ENCODE data around the gene SPRING1.
A peak's percentile ranks its signal among the peaks of the same experiment; 100 is the strongest.

SPRING1 gene

DNA sequence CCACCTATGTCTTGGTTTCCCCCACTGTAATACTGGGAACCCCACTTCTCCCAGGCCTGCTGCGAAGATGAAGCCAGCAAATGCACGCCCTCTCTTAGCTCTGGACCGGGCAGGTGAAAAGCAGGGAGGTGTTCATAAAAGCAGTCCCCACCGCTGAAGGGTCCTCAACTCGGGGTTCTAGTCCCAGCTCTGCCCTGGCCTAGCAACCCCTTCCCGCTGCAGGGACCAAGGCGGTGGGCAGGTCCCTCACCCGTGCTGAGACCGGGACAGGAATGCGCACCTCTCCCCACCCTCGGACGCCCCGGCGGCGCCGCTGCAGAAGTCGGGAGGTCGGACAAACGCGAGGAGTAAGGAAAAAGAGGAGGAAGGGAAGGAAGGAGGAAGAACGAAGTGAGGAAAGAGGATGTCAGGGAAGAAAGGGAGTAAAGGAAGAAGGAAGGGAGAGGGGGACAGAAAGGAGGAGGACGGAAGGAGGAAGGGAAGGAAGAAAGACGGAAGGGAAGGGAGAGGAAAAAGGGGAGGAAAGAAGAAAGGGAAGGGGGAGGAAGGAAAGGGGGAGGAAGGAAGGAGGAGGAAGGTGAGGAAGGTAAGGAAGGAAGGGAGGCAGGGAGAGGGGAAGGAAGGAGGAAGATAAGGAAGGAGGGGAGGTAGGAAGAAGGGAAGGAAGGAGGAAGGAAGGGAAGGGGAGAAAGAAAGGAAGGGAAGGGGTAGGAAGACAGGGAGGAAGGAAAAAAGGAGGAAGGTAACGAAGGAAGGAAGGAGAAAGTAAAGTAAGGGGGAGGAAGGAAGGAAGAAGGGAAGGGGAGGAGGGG, 701 bp downstream of the SPRING1 start:
- DNase-seq, result no peak

DNA sequence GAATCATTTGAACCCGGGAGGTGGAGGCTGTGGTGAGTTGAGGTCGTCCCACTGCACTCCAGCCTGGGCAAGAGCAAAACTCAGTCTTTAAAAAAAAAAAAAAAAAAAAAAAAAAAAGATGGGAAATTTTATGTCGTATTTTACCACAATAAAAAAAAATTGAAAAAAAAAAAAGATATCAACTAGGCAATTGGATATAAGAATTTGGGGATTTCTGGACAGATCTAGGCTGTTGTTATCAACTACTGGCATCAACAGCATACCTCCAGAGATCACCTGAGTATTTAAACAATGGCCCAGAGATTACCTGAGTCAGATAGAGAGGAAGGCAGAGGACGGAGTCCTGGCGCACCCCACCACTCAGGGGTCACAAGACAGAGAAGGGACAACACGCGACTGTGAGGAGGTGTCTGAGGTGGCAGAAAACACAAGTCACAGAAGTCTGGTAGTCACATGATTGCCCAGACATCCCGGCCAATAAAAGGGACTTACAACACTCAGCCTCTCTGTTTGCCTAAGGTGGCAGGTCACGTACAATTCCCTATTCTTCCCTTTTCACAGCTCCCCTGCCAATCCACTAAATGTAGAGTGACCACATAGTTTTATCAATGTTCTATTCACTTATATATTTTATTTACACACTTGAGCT, 1.8 kb downstream of the SPRING1 start:
- no peak for DNase-seq

- no peak for DNase-seq
These were observed 2.8 kb downstream of the SPRING1 start for GRCh38 chr12:116735084-116735483.

- DNase-seq, result no peak
These were observed 3.6 kb downstream of the SPRING1 start for GRCh38 chr12:116734156-116734768.

DNA sequence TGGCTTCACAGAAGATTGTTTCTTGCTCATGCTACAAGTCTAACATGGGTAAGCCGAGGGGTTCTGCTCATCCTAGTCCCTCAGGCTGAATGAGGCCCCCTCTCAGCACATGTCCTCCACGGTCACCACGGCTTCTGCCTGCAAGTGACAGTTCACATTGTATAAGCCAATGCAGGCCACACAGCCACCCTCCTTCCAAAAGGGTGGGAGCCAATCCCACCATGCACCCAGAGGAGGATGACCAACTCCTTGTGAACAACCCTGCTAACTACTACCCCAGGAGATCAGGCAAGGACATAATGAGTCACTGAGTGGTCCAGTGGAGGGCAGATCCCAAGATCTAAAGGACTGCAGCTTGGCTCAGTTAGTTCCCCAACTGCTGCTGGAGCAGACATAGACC, 6.1 kb downstream of the SPRING1 start:
- DNase-seq, result no peak

DNA sequence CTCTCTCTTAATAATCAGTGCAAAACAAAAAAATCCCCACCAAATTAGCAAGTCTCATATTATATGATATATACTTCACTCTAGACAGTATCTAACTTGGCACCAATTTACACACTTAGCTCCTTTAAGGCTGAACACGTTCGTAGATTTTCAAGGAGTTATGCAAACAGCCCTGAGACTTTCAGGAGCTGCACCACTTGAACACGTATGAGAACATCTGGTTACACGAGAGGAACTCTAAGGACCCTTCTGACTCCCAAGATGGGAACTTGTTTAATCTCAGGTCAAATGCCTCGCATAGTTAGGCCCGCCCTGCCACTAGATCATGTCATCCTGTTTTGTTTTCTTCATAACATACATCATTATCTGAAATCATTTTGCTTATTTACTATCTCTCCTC, 10.0 kb downstream of the SPRING1 start:
- no peak for DNase-seq

DNA sequence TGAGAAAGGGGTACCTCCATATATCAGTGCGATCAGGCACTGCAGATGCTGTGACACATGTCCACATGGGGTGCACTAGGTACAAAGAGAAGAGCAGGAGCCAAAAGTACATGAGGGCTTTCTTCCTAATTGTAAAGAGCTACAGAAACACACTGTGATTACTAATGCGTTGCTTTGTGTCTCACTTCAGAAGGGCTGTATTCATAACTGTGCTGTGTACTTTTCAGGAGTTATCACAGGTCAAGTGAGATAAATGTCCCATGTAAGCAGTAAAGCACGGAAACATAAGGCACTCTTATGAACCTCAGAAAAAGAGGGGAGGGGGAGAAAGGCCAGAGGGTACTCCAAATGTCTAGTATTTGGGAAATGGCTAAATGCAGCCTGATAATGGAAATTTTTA, 10.6 kb downstream of the SPRING1 start:
- no peak for DNase-seq

DNA sequence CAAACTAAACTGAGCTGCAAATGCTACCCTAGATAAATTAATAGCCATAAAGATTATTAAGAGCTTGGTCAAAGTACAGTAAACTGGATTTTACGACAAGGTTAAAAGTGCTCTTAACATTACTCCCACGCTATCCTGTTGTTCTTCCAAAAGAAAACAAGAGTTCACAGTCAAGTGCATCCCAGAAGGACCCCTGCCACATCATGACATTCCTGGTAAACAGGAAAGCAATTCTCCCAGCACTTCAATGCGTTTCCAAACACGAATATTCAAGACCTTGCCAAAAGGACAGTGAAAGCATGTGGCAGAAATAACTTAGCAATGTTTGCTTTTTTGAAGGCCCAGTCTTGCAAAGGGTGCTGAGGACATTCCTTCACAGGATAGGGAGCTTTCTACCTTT, 11.2 kb downstream of the SPRING1 start:
- no peak for DNase-seq

- no peak for DNase-seq
These were observed 15.6 kb downstream of the SPRING1 start for GRCh38 chr12:116722245-116722644.

- no peak for DNase-seq
These were observed 17.9 kb downstream of the SPRING1 start for GRCh38 chr12:116719731-116720528.

DNA sequence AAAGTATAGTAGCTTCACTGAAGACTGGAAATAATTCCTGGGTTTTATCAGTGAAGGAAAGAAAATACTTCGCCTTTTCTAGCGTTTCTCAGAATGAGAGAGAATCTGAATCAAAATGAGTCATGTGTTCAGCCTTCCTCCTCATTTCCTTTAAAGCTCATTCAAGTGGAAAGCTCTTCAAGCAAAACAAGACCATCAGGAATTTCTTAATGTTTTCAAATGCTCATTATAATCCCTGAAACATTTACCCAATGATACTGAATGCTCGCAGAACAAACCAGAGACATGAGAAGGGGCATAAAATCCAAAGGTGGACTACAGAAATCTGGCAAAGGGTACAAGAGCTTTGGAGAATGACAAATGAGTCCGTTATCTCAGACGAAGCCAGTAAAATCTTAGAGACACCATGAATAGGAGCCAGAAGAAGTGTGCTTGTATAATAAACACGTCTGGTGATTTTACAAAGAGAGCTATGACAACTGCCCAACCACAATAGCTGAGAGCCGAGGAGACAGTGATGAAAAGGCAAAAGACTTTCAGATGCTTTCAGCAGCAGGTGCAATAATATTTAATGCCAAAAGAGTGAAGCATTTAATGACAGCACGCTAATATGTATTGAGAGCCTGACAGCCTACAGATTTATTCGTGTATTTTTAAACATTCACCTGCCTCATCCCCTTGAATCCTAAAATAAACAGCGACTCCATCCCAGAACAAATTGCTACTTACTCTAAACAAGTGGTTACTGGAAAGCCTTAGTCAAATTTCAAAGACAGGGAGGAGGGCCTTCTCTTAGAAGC, 19.0 kb downstream of the SPRING1 start:
- DNase-seq, result no peak

DNA sequence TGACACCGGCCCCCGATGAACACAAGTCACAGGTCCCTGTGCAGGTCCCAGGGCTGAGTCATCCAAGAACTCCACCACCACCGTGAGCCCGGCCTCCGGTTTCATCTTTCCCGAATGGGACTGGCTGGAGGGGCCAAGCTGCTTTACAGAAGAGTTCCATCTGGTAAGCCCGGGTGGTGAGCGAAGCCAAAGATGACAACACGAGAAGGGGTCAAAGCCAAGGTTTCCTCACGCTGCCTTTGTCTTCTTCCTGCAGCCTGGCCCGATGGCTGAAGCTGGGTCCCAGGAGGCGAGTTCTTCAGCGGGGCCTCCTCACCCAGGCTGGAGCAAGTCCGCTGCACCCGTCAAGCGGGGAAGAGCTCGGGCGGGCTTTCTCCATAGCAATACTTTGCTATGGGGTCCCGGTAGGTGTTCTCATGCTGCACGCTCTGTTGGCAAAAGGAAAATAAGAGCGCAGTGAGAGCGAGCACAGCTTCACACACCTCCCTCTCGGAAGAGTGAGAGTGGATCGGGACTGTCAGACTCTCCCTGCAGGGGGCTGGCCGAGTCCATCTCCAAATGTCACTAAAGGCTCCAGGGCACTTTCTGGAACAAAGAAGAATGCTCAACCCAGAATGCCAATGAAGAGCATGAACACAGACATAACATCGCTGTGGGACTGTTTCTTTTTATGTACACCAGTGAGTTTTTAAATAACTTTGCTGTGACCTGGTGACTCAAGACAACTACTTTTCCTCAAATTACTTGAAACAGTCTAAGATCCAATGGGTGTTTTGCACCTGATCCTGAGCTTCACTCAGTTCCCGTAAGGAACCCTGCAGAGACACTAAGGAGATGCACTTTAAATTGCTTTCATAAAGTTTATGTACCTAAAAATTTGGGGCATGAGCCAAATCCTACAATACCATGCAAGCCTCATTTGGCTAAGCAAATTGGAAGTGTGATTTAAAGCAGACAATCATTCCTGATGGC, 20.1 kb downstream of the SPRING1 start:
- no peak for DNase-seq

DNA sequence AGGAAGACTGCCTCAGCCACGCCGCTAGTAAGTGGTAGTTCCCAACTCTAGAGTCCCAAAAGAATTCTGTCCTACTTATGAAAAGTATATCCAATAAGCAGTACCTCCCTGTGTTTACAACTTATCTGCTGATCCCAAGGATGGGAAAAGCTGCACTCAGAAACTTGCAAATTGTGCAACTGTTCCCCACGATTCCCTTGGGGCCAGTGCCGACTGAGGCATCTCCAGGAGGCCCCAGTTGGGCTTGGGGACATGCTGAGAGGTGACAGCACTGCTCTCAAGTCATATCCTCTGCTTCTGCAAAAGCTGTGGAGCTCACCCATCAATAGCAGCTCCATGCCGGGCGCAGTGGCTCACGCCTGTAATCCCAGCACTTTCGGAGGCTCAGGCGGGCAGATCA, 23.7 kb downstream of the SPRING1 start:
- DNase-seq, result no peak

GRCh38 chr12:116713527-116713926, 24.3 kb downstream of the SPRING1 start:
- DNase-seq, result no peak

DNA sequence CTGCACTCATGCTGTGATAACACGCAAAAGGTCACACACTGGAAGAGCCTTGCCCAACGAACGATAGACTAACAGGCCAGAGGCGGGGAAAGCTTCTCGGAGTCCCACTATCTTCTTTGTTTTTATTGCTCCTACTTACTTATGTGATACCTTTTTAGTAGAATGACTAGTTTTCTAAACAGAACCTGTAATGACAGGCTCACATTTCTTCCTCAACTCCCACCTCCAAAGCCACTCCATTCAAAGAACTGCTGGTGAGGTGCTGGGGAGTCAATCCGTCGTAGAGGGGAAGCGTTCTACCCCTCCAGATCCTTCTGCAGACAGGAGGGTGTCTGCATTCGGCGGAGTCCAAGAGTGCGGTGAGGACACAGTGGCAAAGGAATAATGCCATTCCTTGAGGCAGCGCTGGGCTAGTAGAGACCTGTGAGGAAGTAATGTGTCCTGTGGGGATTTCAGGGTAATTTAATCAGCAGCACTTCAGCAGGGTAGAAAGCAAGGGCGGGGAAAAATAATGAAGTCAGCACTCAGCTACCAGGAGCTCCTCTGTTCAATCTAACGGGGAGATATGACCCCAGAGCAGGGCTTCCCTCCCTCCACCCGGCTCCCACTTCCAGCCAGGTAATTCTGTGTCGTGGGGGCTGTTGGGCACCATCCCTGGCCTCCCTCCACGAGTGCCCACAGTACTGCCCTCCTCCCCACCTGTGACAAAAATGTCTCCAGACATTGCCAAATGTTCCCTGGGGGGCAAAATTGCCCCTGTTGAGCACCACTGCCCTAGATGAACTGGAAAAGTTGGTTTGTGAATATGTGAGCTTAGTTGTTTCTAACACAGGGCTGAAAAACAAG, 25.2 kb downstream of the SPRING1 start:
- DNase-seq, result no peak

- no peak for DNase-seq
These were observed 27.3 kb downstream of the SPRING1 start for GRCh38 chr12:116710370-116711150.

DNA sequence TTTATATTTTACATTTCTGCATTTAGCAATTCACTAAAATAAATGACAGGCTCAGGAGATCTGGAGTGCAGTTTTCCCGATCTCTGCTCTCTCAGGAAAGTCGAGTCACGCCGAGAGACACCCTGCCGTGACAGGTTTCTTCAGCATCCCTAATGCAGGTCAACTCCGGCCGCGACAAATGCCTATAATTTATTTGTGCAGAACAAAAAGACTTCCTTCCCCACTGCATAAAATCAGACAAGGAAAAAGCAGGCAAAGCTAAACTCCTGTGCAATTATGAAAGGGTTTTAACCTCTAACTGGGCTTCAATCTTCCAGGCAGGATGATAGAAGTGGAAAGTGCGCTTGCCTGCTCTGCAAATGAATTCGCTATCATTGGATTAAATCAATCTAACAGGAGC, 28.1 kb downstream of the SPRING1 start:
- no peak for DNase-seq

- DNase-seq, result peak; percentile 41
These were observed 28.8 kb downstream of the SPRING1 start for GRCh38 chr12:116708826-116709756.
